Heart left ventricle (tissue), 13 donors: Measurements from ENCODE around the gene INPP1.
"Not testable (repeated sequence)": the region's sequence is repeated elsewhere in the genome, so short reads cannot be mapped to it uniquely, and the experiment has no call there.

ENCODE experiments used
- CTCF ChIP-seq, 12 donors: fragments of 200-600 bp; sonication (generic) in 4 of 12; IDR thresholded peaks; one replicate each; pipeline versions ENCODE4 v1.5.0 to v1.8.0; 2018 to 2022; ENCODE audit warnings: antibody characterized with exemption in 12 of 12, mild to moderate bottlenecking in 5 of 12
- POLR2A ChIP-seq, 2 donors: fragments of 450-650 bp; IDR thresholded peaks; one replicate each; pipeline ENCODE4 v1.6.1; 2017; ENCODE audit warnings: antibody characterized with exemption in 2 of 2, mild to moderate bottlenecking in 2 of 2, moderate library complexity in 2 of 2
- donor health status: ischemic (EF 13 %, LVEDD 7.1; RV severe dilation, severe dysfunction).
- donor health status: DM: no; HTN: yes; CAD: no.
- donor health status: DM: no; HTN: no; CAD: no.
- donor health status: ischemic (EF 25% LVEDD 6.9; RV normal size, moderate dysfunction).
- donor health status: ischemic (EF 25% LVEDD 5.7; RV mildly dilated, moderate dysfunction).
- donor health status: ischemic (EF 35%, LVEDD 5.7; RV mildly dilated, moderate dysfunction).
- donor health status: nonischemic (EF 11% LVEDD 7.7; RV severe dilation, severe dysfunction).
- donor health status: DM: yes; HTN: yes; CAD: no.
- donor health status: PGD.
- donor health status: ischemic (EF 29% LVEDD 5.4; RV normal size, mild dysfunction).
- donor health status: nonischemic (EF 23%, LVEDD 6.1; RV moderate dilation, normal function).

- not testable (repeated sequence) for TF ChIP-seq CTCF, POLR2A (IDR thresholded peaks at IDR 0.05)
These were observed 7.8 kb upstream of the INPP1 start for GRCh38 chr2:190335584-190335983.
